HepG2 (cell line): ENCODE measurements around the gene CNTRL. TPM values are rescaled to one million over a fixed set of nuclear protein-coding genes. Genes with fewer than 3 reads are reported as not detected.

ENCODE experiments used
- FOXC1 ChIP-seq: sonication (generic); formaldehyde crosslinking; IDR thresholded peaks from 2 replicates; pipeline ENCODE4 v1.8.0; 2022; ENCODE audit warnings: mild to moderate bottlenecking, missing genetic modification reagents, borderline replicate concordance
- KDM2A ChIP-seq: sonication (generic); formaldehyde crosslinking; IDR thresholded peaks from 2 replicates; pipeline ENCODE4 v1.4.0; 2020; ENCODE audit warnings: low read depth, missing genetic modification reagents, borderline replicate concordance
- KDM3A ChIP-seq: IDR thresholded peaks from 2 replicates; pipeline ENCODE4 v1.6.1; 2018; ENCODE audit warnings: low read depth, missing compliant biosample characterization
- NCOA5 ChIP-seq: sonication (generic); formaldehyde crosslinking; IDR thresholded peaks from 2 replicates; pipeline ENCODE4 v1.4.0; 2020; ENCODE audit warnings: missing genetic modification reagents
- NKX3-1 ChIP-seq: sonication (generic); formaldehyde crosslinking; IDR thresholded peaks from 2 replicates; pipeline ENCODE4 v1.5.0; 2020; ENCODE audit warnings: missing genetic modification reagents
- NONO ChIP-seq, 2 experiments: fragments of 450-650 bp in 1 of 2; sonication (generic) in 1 of 2; formaldehyde crosslinking in 1 of 2; IDR thresholded peaks in 1 of 2; conservative IDR thresholded peaks in 1 of 2; 2 replicates each; pipeline versions ENCODE4 v1.6.1 to v1.8.0; 2017 to 2022; ENCODE audit warnings: mild to moderate bottlenecking in 1 of 2, missing genetic modification reagents in 1 of 2, moderate library complexity in 1 of 2
- PCBP1 ChIP-seq: fragments of 200-400 bp; formaldehyde crosslinking; IDR thresholded peaks from 2 replicates; pipeline ENCODE4 v1.6.1; 2017; ENCODE audit warnings: mild to moderate bottlenecking, low read depth, low read length, borderline replicate concordance
- SETDB1 ChIP-seq: sonication (generic); formaldehyde crosslinking; IDR thresholded peaks from 2 replicates; pipeline ENCODE4 v1.5.1; 2020; ENCODE audit warnings: missing genetic modification reagents, mild to moderate bottlenecking, borderline replicate concordance
- STAT5B ChIP-seq: sonication (generic); formaldehyde crosslinking; IDR thresholded peaks from 2 replicates; pipeline ENCODE4 v1.4.0; 2020; ENCODE audit warnings: missing genetic modification reagents
- STAT6 ChIP-seq: sonication (generic); formaldehyde crosslinking; IDR thresholded peaks from 2 replicates; pipeline ENCODE4 v1.4.0; 2020; ENCODE audit warnings: missing genetic modification reagents, mild to moderate bottlenecking, borderline replicate concordance
- ZNF256 ChIP-seq: sonication (generic); formaldehyde crosslinking; conservative IDR thresholded peaks from 2 replicates; pipeline ENCODE4 v1.4.0; 2020; ENCODE audit warnings: missing genetic modification reagents
- ZNF569 ChIP-seq: sonication (generic); formaldehyde crosslinking; IDR thresholded peaks from 2 replicates; pipeline ENCODE4 v1.5.0; 2020; ENCODE audit warnings: mild to moderate bottlenecking, missing genetic modification reagents, moderate library complexity, borderline replicate concordance
- ZNF574 ChIP-seq: sonication (generic); formaldehyde crosslinking; IDR thresholded peaks from 2 replicates; pipeline ENCODE4 v1.4.0; 2020; ENCODE audit warnings: missing genetic modification reagents
- ZNF580 ChIP-seq: IDR thresholded peaks from 2 replicates; pipeline ENCODE4 v1.6.1; 2016; ENCODE audit warnings: low read depth, borderline replicate concordance
- polyA plus RNA-seq, 8 experiments: library from polyadenylated mRNA; depleted of rRNA in 3 of 8; stranded (reverse) in 7 of 8; unstranded in 1 of 8; fragments of >200 nt; fragmentation: Illumina TruSeq in 4 of 8; extraction: Trizol in 4 of 8; gene quantifications; 2 replicates each; pipeline versions ENCODE4 v1.2.1 to v1.2.3, GENCODE V29; 2011 to 2016; ENCODE audit warnings: low read depth in 4 of 8, missing spikeins in 1 of 8, mixed read lengths in 1 of 8; ENCODE audit not compliant: insufficient read depth in 1 of 8
- total RNA-seq, 5 experiments: library from RNA; depleted of rRNA; stranded (reverse); fragments of >200 nt; fragmentation: Illumina TruSeq; extraction: Trizol; gene quantifications; 2 replicates each; pipeline ENCODE4 v1.2.3, GENCODE V29; 2016; ENCODE audit warnings: low read depth in 1 of 5
- TF ChIP-seq, protein P1 (sequence below): sonication (generic); formaldehyde crosslinking; IDR thresholded peaks from 2 replicates; pipeline ENCODE4 v1.4.0; 2020; ENCODE audit warnings: missing genetic modification reagents, borderline replicate concordance
- TF ChIP-seq, protein P2 (sequence below): sonication (generic); IDR thresholded peaks from 2 replicates; pipeline ENCODE4 v1.6.1; 2016; ENCODE audit warnings: low read depth, borderline replicate concordance
- TF ChIP-seq, protein P3 (sequence below): IDR thresholded peaks from 2 replicates; pipeline ENCODE4 v1.6.1; 2016; ENCODE audit warnings: low read depth

Gene CNTRL
- total and polyA plus RNA-seq, 2 of the 13 experiments (the other 11 are each of a cell fraction or from before 2014, with no cell fraction given), result 7.5 to 11.8 TPM

GRCh38 chr9:121133104-121133816, 58.5 kb downstream of the CNTRL start (continued):
- TF ChIP-seq NCOA5, result no peak
- no peak for TF ChIP-seq ZNF569
- peak; percentile 34; the same call in 1 of the 2 replicates for TF ChIP-seq ZNF574 (CRISPR knock-in tag)
- TF ChIP-seq PCBP1, result no peak
- TF ChIP-seq SETDB1 (CRISPR knock-in tag), result no peak
- no peak for TF ChIP-seq NKX3-1 (CRISPR knock-in tag)
- TF ChIP-seq KDM3A (CRISPR knock-in tag), result peak; percentile 30; the same call in 1 of the 2 replicates
- TF ChIP-seq, protein P1, sequence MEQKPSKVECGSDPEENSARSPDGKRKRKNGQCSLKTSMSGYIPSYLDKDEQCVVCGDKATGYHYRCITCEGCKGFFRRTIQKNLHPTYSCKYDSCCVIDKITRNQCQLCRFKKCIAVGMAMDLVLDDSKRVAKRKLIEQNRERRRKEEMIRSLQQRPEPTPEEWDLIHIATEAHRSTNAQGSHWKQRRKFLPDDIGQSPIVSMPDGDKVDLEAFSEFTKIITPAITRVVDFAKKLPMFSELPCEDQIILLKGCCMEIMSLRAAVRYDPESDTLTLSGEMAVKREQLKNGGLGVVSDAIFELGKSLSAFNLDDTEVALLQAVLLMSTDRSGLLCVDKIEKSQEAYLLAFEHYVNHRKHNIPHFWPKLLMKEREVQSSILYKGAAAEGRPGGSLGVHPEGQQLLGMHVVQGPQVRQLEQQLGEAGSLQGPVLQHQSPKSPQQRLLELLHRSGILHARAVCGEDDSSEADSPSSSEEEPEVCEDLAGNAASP, result no peak
- no peak for TF ChIP-seq ZNF256 (CRISPR knock-in tag)
- TF ChIP-seq STAT5B (CRISPR knock-in tag), result no peak
- TF ChIP-seq STAT6 (CRISPR knock-in tag), result no peak
- no peak for TF ChIP-seq NONO (IDR thresholded peaks at IDR 0.05)
- peak; percentile 76 for TF ChIP-seq NONO (CRISPR knock-in tag; conservative IDR thresholded peaks at IDR 0.05)
- TF ChIP-seq, protein P2, sequence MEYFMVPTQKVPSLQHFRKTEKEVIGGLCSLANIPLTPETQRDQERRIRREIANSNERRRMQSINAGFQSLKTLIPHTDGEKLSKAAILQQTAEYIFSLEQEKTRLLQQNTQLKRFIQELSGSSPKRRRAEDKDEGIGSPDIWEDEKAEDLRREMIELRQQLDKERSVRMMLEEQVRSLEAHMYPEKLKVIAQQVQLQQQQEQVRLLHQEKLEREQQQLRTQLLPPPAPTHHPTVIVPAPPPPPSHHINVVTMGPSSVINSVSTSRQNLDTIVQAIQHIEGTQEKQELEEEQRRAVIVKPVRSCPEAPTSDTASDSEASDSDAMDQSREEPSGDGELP, result peak; percentile 33; the same call in 1 of the 2 replicates
- TF ChIP-seq, protein P3, sequence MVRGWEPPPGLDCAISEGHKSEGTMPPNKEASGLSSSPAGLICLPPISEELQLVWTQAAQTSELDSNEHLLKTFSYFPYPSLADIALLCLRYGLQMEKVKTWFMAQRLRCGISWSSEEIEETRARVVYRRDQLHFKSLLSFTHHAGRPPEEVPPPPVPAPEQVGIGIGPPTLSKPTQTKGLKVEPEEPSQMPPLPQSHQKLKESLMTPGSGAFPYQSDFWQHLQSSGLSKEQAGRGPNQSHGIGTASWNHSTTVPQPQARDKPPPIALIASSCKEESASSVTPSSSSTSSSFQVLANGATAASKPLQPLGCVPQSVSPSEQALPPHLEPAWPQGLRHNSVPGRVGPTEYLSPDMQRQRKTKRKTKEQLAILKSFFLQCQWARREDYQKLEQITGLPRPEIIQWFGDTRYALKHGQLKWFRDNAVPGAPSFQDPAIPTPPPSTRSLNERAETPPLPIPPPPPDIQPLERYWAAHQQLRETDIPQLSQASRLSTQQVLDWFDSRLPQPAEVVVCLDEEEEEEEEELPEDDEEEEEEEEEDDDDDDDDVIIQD (CRISPR knock-in tag), result no peak
- peak; percentile 55; the same call in 1 of the 2 replicates for TF ChIP-seq ZNF580 (CRISPR knock-in tag)
- TF ChIP-seq FOXC1 (CRISPR knock-in tag), result 0 out of 2 replicates have a peak, but pooled peaks have one; percentile 38
- peak; percentile 37; the same call in 1 of the 2 replicates for TF ChIP-seq KDM2A (CRISPR knock-in tag)
